PC-9 (cell line): ENCODE measurements around the gene SLC18A3.

Experiments
- EZH2 ChIP-seq: fragments of 200-600 bp; sonication (generic); IDR thresholded peaks from 2 replicates; pipeline ENCODE4 v1.8.0; 2017; ENCODE audit warnings: antibody characterized with exemption, low read depth
- TF ChIP-seq, protein P1 (sequence below): fragments of 200-600 bp; sonication (generic); conservative IDR thresholded peaks from 2 replicates; pipeline ENCODE4 v1.6.1; 2017; ENCODE audit warnings: mixed run types, antibody characterized with exemption, mild to moderate bottlenecking, moderate library complexity

DNA sequence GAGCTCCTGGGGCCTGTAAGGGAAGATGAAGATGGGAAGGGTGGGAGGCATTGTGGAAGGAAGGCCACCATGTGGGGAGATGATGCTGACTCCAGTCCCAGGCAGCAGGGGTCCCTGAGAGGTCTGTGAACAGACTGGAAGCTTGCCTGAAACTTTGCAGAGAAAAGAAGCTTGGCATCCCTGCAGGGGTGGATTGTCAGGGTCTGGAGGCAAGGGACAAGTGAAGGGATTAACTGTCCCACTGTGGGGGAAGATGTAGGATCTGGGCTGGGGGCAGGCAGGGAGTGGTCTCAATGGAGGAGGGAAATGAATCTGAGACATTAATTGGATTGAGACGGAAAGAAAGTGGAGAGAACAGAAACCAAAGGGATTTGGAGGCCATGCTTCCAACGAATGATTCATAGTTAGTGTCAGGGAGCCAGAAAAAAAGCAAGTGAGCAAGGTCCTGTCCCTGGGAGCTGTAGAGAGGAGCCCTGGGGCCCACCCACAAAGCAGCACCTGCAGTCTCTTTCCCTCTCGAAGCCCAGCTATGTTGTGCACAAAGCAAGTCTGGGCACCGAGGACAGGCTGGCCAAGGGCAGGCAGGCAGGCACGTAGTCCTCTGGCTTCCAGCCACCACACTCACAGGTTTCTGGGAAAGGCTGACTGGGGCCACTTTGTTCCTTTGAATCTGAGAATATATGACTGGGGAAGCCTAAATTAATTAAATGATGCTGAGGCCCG is 4.7 kb upstream of the SLC18A3 start:
- TF ChIP-seq, protein P1, sequence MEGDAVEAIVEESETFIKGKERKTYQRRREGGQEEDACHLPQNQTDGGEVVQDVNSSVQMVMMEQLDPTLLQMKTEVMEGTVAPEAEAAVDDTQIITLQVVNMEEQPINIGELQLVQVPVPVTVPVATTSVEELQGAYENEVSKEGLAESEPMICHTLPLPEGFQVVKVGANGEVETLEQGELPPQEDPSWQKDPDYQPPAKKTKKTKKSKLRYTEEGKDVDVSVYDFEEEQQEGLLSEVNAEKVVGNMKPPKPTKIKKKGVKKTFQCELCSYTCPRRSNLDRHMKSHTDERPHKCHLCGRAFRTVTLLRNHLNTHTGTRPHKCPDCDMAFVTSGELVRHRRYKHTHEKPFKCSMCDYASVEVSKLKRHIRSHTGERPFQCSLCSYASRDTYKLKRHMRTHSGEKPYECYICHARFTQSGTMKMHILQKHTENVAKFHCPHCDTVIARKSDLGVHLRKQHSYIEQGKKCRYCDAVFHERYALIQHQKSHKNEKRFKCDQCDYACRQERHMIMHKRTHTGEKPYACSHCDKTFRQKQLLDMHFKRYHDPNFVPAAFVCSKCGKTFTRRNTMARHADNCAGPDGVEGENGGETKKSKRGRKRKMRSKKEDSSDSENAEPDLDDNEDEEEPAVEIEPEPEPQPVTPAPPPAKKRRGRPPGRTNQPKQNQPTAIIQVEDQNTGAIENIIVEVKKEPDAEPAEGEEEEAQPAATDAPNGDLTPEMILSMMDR, result no peak
- no peak for TF ChIP-seq EZH2
